Measurements from ENCODE around the gene MOSPD3. TPM values are rescaled to one million over a fixed set of nuclear protein-coding genes. Genes with fewer than 3 reads are reported as not detected.
A peak's percentile ranks its signal among the peaks of the same experiment; 100 is the strongest.

Gene MOSPD3
- total RNA-seq, 1 donor from 2014 or later, result 2.6 TPM

GRCh38 chr7:100583132-100584053 is 28.9 kb upstream of the MOSPD3 start:
- Histone ChIP-seq H3K9me3 (ENCODE audit: control insufficient read depth in 3 of 3, low read length in 3 of 3) (no peaks in the 10 kb centered on the region), H3K9ac (ENCODE audit: low read depth in 1 of 3, low read length in 3 of 3) (peak overlapping the region; percentile 18 to 54 (median 40)), H3K36me3 (ENCODE audit: control insufficient read depth in 3 of 3, insufficient read depth in 3 of 3, low read length in 3 of 3) (peaks cover 36 to 40% (median 39%) of the 10 kb centered on the region in 3 donors), H3K4me1 (ENCODE audit: control insufficient read depth in 3 of 3, insufficient read depth in 3 of 3, low read length in 3 of 3) (peaks cover 28 to 37% (median 30%) of the 10 kb centered on the region in 3 donors), H3K27me3 (ENCODE audit: control insufficient read depth in 3 of 3, insufficient read depth in 3 of 3, low read length in 3 of 3) (peaks cover 0 to 10% (median 6%) of the 10 kb centered on the region in 3 donors), H3K27ac (ENCODE audit: low read depth, low read length) (peak overlapping the region; percentile 54), H3K4me3 (ENCODE audit: low read length in 3 of 3) (peak overlapping the region; percentile 34 to 61 (median 56))

- peak overlapping the region; percentile 87 to 94 (median 91) for H3K9ac ChIP-seq (ENCODE audit: low read depth in 1 of 3, low read length in 3 of 3)
- H3K4me3 ChIP-seq (ENCODE audit: low read length in 3 of 3), result peak overlapping the region; percentile 82 to 96 (median 93)
- peak overlapping the region; percentile 91 for H3K27ac ChIP-seq (ENCODE audit: low read depth, low read length)
- peaks cover 0 to 6% (median 6%) of the 10 kb centered on the region in 3 donors for H3K27me3 ChIP-seq (ENCODE audit: control insufficient read depth in 3 of 3, insufficient read depth in 3 of 3, low read length in 3 of 3)
- no peaks in the 10 kb centered on the region for H3K9me3 ChIP-seq (ENCODE audit: control insufficient read depth in 3 of 3, low read length in 3 of 3)
- H3K4me1 ChIP-seq (ENCODE audit: control insufficient read depth in 3 of 3, insufficient read depth in 3 of 3, low read length in 3 of 3), result peaks cover 28 to 37% (median 30%) of the 10 kb centered on the region in 3 donors
- H3K36me3 ChIP-seq (ENCODE audit: control insufficient read depth in 3 of 3, insufficient read depth in 3 of 3, low read length in 3 of 3), result peaks cover 29 to 33% (median 32%) of the 10 kb centered on the region in 3 donors
Observed at GRCh38 chr7:100584054-100584682, 28.2 kb upstream of the MOSPD3 start.

GRCh38 chr7:100584683-100585510 is 27.4 kb upstream of the MOSPD3 start:
- Histone ChIP-seq H3K27ac (ENCODE audit: low read depth, low read length) (peak overlapping the region; percentile 91), H3K9ac (ENCODE audit: low read depth in 1 of 3, low read length in 3 of 3) (peak overlapping the region; percentile 87 to 94 (median 91)), H3K27me3 (ENCODE audit: control insufficient read depth in 3 of 3, insufficient read depth in 3 of 3, low read length in 3 of 3) (peaks cover 0 to 4% (median 3%) of the 10 kb centered on the region in 3 donors), H3K4me1 (ENCODE audit: control insufficient read depth in 3 of 3, insufficient read depth in 3 of 3, low read length in 3 of 3) (peaks cover 28 to 38% (median 30%) of the 10 kb centered on the region in 3 donors), H3K4me3 (ENCODE audit: low read length in 3 of 3) (peak overlapping the region; percentile 82 to 96 (median 93)), H3K9me3 (ENCODE audit: control insufficient read depth in 3 of 3, low read length in 3 of 3) (no peaks in the 10 kb centered on the region), H3K36me3 (ENCODE audit: control insufficient read depth in 3 of 3, insufficient read depth in 3 of 3, low read length in 3 of 3) (peaks cover 24 to 27% (median 26%) of the 10 kb centered on the region in 3 donors)

GRCh38 chr7:100585511-100586265 is 26.7 kb upstream of the MOSPD3 start, which contains the start of gene LRCH4:
TSS of gene LRCH4 (minus strand) at chr7:100586129. CDS start at chr7:100586100, 29 bp downstream.
- no peaks in the 10 kb centered on the region for H3K27me3 ChIP-seq (ENCODE audit: control insufficient read depth in 3 of 3, insufficient read depth in 3 of 3, low read length in 3 of 3)
- H3K9me3 ChIP-seq (ENCODE audit: control insufficient read depth in 3 of 3, low read length in 3 of 3), result no peaks in the 10 kb centered on the region
- peak within 1 kb of the TSS; percentile 90 to 96 (median 94) for H3K4me3 ChIP-seq (ENCODE audit: low read length in 3 of 3)
- H3K9ac ChIP-seq (ENCODE audit: low read depth in 1 of 3, low read length in 3 of 3), result peak within 1 kb of the TSS; percentile 87 to 94 (median 91)
- H3K4me1 ChIP-seq (ENCODE audit: control insufficient read depth in 3 of 3, insufficient read depth in 3 of 3, low read length in 3 of 3), result peaks cover 28 to 41% (median 32%) of the 10 kb centered on the region in 3 donors
- H3K27ac ChIP-seq (ENCODE audit: low read depth, low read length), result peak within 1 kb of the TSS; percentile 91
- H3K36me3 ChIP-seq (ENCODE audit: control insufficient read depth in 3 of 3, insufficient read depth in 3 of 3, low read length in 3 of 3), result peaks cover 16 to 25% (median 19%) of the 10 kb centered on the region in 3 donors

GRCh38 chr7:100586266-100587025 is 25.9 kb upstream of the MOSPD3 start, which contains the start of gene FBXO24:
TSS of gene FBXO24 (plus strand) at chr7:100586328. CDS start at chr7:100586626, 298 bp downstream.
- Histone ChIP-seq H3K4me3 (ENCODE audit: low read length in 3 of 3) (peak within 1 kb of the TSS; percentile 90 to 96 (median 94)), H3K4me1 (ENCODE audit: control insufficient read depth in 3 of 3, insufficient read depth in 3 of 3, low read length in 3 of 3) (peaks cover 28 to 41% (median 32%) of the 10 kb centered on the region in 3 donors), H3K27ac (ENCODE audit: low read depth, low read length) (peak within 1 kb of the TSS; percentile 91), H3K27me3 (ENCODE audit: control insufficient read depth in 3 of 3, insufficient read depth in 3 of 3, low read length in 3 of 3) (no peaks in the 10 kb centered on the region), H3K9me3 (ENCODE audit: control insufficient read depth in 3 of 3, low read length in 3 of 3) (no peaks in the 10 kb centered on the region), H3K36me3 (ENCODE audit: control insufficient read depth in 3 of 3, insufficient read depth in 3 of 3, low read length in 3 of 3) (peaks cover 8 to 17% (median 11%) of the 10 kb centered on the region in 3 donors), H3K9ac (ENCODE audit: low read depth in 1 of 3, low read length in 3 of 3) (peak within 1 kb of the TSS; percentile 87 to 94 (median 91))

GRCh38 chr7:100588438-100588837 is 23.9 kb upstream of the MOSPD3 start:
- H3K27me3 ChIP-seq (ENCODE audit: control insufficient read depth in 3 of 3, insufficient read depth in 3 of 3, low read length in 3 of 3), result peaks cover 0 to 3% (median 0%) of the 10 kb centered on the region in 3 donors
- H3K27ac ChIP-seq (ENCODE audit: low read depth, low read length), result no peak overlapping the region
- H3K4me3 ChIP-seq (ENCODE audit: low read length in 3 of 3), result no peak overlapping the region
- no peaks in the 10 kb centered on the region for H3K9me3 ChIP-seq (ENCODE audit: control insufficient read depth in 3 of 3, low read length in 3 of 3)
- H3K4me1 ChIP-seq (ENCODE audit: control insufficient read depth in 3 of 3, insufficient read depth in 3 of 3, low read length in 3 of 3), result peaks cover 22 to 27% (median 25%) of the 10 kb centered on the region in 3 donors
- H3K9ac ChIP-seq (ENCODE audit: low read depth in 1 of 3, low read length in 3 of 3), result no peak overlapping the region
- H3K36me3 ChIP-seq (ENCODE audit: control insufficient read depth in 3 of 3, insufficient read depth in 3 of 3, low read length in 3 of 3), result peaks cover 0 to 2% (median 0%) of the 10 kb centered on the region in 3 donors

GRCh38 chr7:100589341-100589947 is 22.9 kb upstream of the MOSPD3 start:
- Histone ChIP-seq H3K36me3 (ENCODE audit: control insufficient read depth in 3 of 3, insufficient read depth in 3 of 3, low read length in 3 of 3) (no peaks in the 10 kb centered on the region), H3K27me3 (ENCODE audit: control insufficient read depth in 3 of 3, insufficient read depth in 3 of 3, low read length in 3 of 3) (peaks cover 0 to 3% (median 0%) of the 10 kb centered on the region in 3 donors), H3K4me1 (ENCODE audit: control insufficient read depth in 3 of 3, insufficient read depth in 3 of 3, low read length in 3 of 3) (peaks cover 15 to 19% (median 16%) of the 10 kb centered on the region in 3 donors), H3K9me3 (ENCODE audit: control insufficient read depth in 3 of 3, low read length in 3 of 3) (no peaks in the 10 kb centered on the region), H3K27ac (ENCODE audit: low read depth, low read length) (peak overlapping the region; percentile 6), H3K4me3 (ENCODE audit: low read length in 3 of 3) (no peak overlapping the region), H3K9ac (ENCODE audit: low read depth in 1 of 3, low read length in 3 of 3) (peak overlapping the region in 1 of 3 donors; percentile 33)
